ENCODE measurements around the gene CDH16. TPM values are rescaled to one million over a fixed set of nuclear protein-coding genes. Genes with fewer than 3 reads are reported as not detected.

CDH16 gene
- total RNA-seq, 1 experiment from 2014 or later = not detected

DNA sequence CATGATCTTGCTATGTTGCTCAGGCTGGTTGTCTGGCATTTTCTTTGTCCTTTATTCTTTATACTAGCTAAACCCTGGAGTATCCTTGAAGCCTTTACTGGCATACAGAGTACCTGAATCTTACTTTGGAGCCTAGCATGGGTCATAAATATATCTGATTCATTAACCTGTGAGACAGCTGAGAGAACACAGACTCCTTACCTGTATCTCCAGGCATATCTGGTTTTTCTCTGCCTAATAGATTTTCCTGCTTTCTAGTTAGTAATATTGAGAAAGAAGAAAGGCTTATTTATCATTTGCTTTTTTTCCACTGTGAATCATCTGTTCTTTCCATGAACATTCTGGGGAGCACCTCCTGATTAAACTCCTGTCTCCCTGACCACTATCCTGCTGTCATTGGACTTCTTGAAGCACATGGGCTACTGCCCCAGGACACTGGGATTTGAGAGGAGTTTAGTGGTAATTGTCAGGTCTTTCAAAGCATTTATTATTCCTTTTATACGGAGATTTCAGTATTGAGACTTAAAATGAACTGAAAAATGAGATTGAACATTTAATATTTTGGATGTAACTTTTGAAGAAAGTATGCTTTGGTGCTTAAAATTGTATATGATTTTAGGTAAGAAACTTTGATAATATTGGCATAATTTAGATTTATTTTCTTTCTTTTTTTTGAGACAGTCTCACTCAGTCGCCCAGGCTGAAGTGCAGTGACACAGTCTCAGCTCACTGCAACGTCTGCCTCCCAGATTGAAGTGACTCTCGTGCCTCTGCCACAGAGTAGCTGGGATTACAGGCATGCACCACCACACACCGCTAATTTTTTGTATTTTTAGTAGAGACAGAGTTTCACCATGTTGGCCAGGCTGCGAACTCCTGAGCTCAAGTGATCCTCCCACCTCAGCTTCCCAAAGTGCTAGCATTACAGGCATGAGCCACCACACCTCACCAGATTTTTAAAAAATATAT, 29.8 kb downstream of the CDH16 start:
- H3K9me3 Mint-ChIP-seq (ENCODE audit: low read depth, unreplicated experiment) = no peaks in the 10 kb centered on the region
- CTCF ChIA-PET = interaction anchor here (0.6 kb wide), 1 partner anchor 68 kb away, joined by 5 read pairs; no protein-coding TSS in a partner anchor
- no peak for DNase-seq
- no peak overlapping the region for H3K27ac Mint-ChIP-seq (ENCODE audit: unreplicated experiment)
- peaks cover 17% of the 10 kb centered on the region for H3K36me3 Mint-ChIP-seq (ENCODE audit: insufficient read depth, unreplicated experiment)
- intact Hi-C loops (cut with micrococcal nuclease; ENCODE audit: unreplicated experiment) = no loop called here
- TF ChIP-seq, protein P1, sequence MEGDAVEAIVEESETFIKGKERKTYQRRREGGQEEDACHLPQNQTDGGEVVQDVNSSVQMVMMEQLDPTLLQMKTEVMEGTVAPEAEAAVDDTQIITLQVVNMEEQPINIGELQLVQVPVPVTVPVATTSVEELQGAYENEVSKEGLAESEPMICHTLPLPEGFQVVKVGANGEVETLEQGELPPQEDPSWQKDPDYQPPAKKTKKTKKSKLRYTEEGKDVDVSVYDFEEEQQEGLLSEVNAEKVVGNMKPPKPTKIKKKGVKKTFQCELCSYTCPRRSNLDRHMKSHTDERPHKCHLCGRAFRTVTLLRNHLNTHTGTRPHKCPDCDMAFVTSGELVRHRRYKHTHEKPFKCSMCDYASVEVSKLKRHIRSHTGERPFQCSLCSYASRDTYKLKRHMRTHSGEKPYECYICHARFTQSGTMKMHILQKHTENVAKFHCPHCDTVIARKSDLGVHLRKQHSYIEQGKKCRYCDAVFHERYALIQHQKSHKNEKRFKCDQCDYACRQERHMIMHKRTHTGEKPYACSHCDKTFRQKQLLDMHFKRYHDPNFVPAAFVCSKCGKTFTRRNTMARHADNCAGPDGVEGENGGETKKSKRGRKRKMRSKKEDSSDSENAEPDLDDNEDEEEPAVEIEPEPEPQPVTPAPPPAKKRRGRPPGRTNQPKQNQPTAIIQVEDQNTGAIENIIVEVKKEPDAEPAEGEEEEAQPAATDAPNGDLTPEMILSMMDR (IDR thresholded peaks at IDR 0.05; ENCODE audit: unreplicated experiment) = no peak
- peaks cover 7% of the 10 kb centered on the region for H3K4me1 Mint-ChIP-seq (ENCODE audit: low read depth, unreplicated experiment)
- no peak overlapping the region for H3K4me3 Mint-ChIP-seq (ENCODE audit: low read depth, unreplicated experiment)
- H3K27me3 Mint-ChIP-seq (ENCODE audit: unreplicated experiment) = no peaks in the 10 kb centered on the region
- no TSS peak for BruUV-seq (replicated peaks)

DNA sequence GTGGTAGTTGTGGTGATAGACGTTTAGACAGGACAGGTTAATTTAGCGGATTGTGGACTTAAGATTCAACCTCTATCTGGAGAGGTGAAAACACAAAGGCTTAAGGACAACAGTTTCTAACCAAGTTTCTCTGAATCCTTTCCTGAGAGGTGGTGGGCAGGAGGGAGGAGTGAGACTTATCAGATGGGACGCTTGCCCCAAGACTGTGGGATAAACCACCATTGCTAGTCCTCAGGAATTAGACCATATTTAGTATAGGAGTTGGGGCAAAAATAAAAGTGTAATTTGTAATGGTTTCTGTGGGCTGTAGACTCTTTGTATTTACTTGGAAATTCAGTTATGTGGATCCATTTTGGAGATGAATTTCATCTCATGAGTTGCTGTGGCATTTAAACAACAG, 31.8 kb downstream of the CDH16 start:
- Mint-ChIP-seq H3K27me3 (ENCODE audit: unreplicated experiment) (no peaks in the 10 kb centered on the region), H3K27ac (ENCODE audit: unreplicated experiment) (no peak overlapping the region), H3K36me3 (ENCODE audit: insufficient read depth, unreplicated experiment) (peaks cover 20% of the 10 kb centered on the region), H3K9me3 (ENCODE audit: low read depth, unreplicated experiment) (no peaks in the 10 kb centered on the region), H3K4me1 (ENCODE audit: low read depth, unreplicated experiment) (peaks cover 7% of the 10 kb centered on the region), H3K4me3 (ENCODE audit: low read depth, unreplicated experiment) (no peak overlapping the region)
- intact Hi-C loops (cut with micrococcal nuclease; ENCODE audit: unreplicated experiment) = no loop called here
- DNase-seq = no peak
- TF ChIP-seq, protein P1 (IDR thresholded peaks at IDR 0.05; ENCODE audit: unreplicated experiment) = no peak
- BruUV-seq (replicated peaks) = no TSS peak
- CTCF ChIA-PET = no interaction called here

DNA sequence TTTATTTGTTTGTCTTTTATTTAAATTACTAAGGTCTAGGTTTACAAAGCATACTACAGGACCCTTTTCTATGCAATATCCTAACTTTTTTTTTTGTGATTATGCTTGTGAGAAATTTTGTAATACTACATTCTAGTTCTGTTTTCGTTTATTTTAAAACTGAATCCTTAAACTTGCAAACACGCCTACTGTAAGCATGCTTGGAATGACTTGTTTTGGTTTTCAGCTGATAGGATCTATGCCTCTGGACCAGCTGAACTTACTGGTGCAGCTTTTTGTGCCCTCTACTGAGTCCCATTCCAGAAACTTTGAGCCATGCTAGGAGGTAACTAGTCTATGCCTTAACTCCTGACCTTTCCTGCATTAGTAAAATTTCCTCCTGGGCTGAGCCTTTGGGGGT, 32.4 kb downstream of the CDH16 start:
- H3K4me1 Mint-ChIP-seq (ENCODE audit: low read depth, unreplicated experiment) = peaks cover 7% of the 10 kb centered on the region
- H3K36me3 Mint-ChIP-seq (ENCODE audit: insufficient read depth, unreplicated experiment) = peaks cover 21% of the 10 kb centered on the region
- no peak overlapping the region for H3K27ac Mint-ChIP-seq (ENCODE audit: unreplicated experiment)
- H3K9me3 Mint-ChIP-seq (ENCODE audit: low read depth, unreplicated experiment) = no peaks in the 10 kb centered on the region
- CTCF ChIA-PET = interaction anchor here (0.5 kb wide), 1 partner anchor 326 kb away, joined by 3 read pairs; no protein-coding TSS in a partner anchor
- no peak for DNase-seq
- no TSS peak for BruUV-seq (replicated peaks)
- intact Hi-C loops (cut with micrococcal nuclease; ENCODE audit: unreplicated experiment) = no loop called here
- TF ChIP-seq, protein P1 (IDR thresholded peaks at IDR 0.05; ENCODE audit: unreplicated experiment) = no peak
- no peaks in the 10 kb centered on the region for H3K27me3 Mint-ChIP-seq (ENCODE audit: unreplicated experiment)
- no peak overlapping the region for H3K4me3 Mint-ChIP-seq (ENCODE audit: low read depth, unreplicated experiment)

DNA sequence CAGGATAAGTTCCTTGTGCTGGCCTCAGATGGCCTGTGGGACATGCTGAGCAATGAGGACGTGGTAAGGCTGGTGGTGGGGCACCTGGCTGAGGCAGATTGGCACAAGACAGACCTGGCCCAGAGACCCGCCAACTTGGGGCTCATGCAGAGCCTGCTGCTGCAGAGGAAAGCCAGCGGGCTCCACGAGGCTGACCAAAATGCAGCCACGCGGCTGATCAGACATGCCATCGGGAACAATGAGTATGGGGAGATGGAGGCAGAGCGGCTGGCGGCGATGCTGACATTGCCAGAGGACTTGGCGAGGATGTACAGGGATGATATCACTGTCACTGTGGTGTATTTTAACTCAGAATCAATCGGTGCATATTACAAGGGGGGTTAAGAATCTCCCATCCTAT, 33.2 kb downstream of the CDH16 start:
- CTCF ChIA-PET = no interaction called here
- peaks cover 7% of the 10 kb centered on the region for H3K4me1 Mint-ChIP-seq (ENCODE audit: low read depth, unreplicated experiment)
- DNase-seq = no peak
- BruUV-seq (replicated peaks) = no TSS peak
- TF ChIP-seq, protein P1 (IDR thresholded peaks at IDR 0.05; ENCODE audit: unreplicated experiment) = no peak
- no peaks in the 10 kb centered on the region for H3K27me3 Mint-ChIP-seq (ENCODE audit: unreplicated experiment)
- H3K27ac Mint-ChIP-seq (ENCODE audit: unreplicated experiment) = no peak overlapping the region
- H3K36me3 Mint-ChIP-seq (ENCODE audit: insufficient read depth, unreplicated experiment) = peaks cover 29% of the 10 kb centered on the region
- intact Hi-C loops (cut with micrococcal nuclease; ENCODE audit: unreplicated experiment) = no loop called here
- H3K9me3 Mint-ChIP-seq (ENCODE audit: low read depth, unreplicated experiment) = no peaks in the 10 kb centered on the region
- H3K4me3 Mint-ChIP-seq (ENCODE audit: low read depth, unreplicated experiment) = no peak overlapping the region

All from Calu3 (cell line).